MM.1S (cell line): ENCODE measurements around the gene DDHD1.

Experiments used
- DNase-seq: peaks from one replicate; pipeline ENCODE4 v3.0.0-alpha.2; 2015
- H2AFZ ChIP-seq: fragments of 300-600 bp; sonication (generic); 2 replicates; pipeline ENCODE4 v1.6.0; 2016; ENCODE audit warnings: antibody characterized with exemption, low read length
- H3F3A ChIP-seq: fragments of 300-600 bp; sonication (generic); 2 replicates; pipeline ENCODE4 v1.6.1; 2016; ENCODE audit warnings: mild to moderate bottlenecking, antibody characterized with exemption, low read length, moderate library complexity, mixed read lengths; ENCODE audit not compliant: insufficient read depth
- H3K27ac ChIP-seq: fragments of 300-600 bp; sonication (generic); 2 replicates; pipeline ENCODE4 v1.5.1; 2016; ENCODE audit warnings: mild to moderate bottlenecking, low read length
- H3K27me3 ChIP-seq: fragments of 300-600 bp; sonication (generic); replicated peaks from 2 replicates; pipeline ENCODE4 v1.6.0; 2016; ENCODE audit warnings: low read length; ENCODE audit not compliant: insufficient read depth
- H3K36me3 ChIP-seq: fragments of 300-600 bp; sonication (generic); replicated peaks from 2 replicates; pipeline ENCODE4 v1.6.1; 2016; ENCODE audit warnings: mild to moderate bottlenecking, low read length, mixed read lengths; ENCODE audit not compliant: insufficient read depth
- H3K4me1 ChIP-seq: fragments of 300-600 bp; sonication (generic); 2 replicates; pipeline ENCODE4 v1.6.1; 2016; ENCODE audit warnings: low read length, mixed read lengths
- H3K4me2 ChIP-seq: fragments of 300-600 bp; sonication (generic); 2 replicates; pipeline ENCODE4 v1.6.0; 2016; ENCODE audit warnings: low read depth, low read length
- H3K4me3 ChIP-seq: fragments of 300-600 bp; sonication (generic); 2 replicates; pipeline ENCODE4 v1.5.1; 2016; ENCODE audit warnings: low read length, mixed read lengths
- H3K79me2 ChIP-seq: fragments of 300-600 bp; sonication (generic); 2 replicates; pipeline ENCODE4 v1.6.1; 2016; ENCODE audit warnings: mixed run types, low read length, mixed read lengths
- H3K9ac ChIP-seq: fragments of 300-600 bp; sonication (generic); 2 replicates; pipeline ENCODE4 v1.6.1; 2016; ENCODE audit warnings: low read length, mixed read lengths
- H3K9me2 ChIP-seq: fragments of 300-600 bp; sonication (generic); replicated peaks from 2 replicates; pipeline ENCODE4 v1.6.1; 2016; ENCODE audit warnings: mild to moderate bottlenecking, low read length, mixed read lengths; ENCODE audit not compliant: insufficient read depth
- H3K9me3 ChIP-seq: fragments of 300-600 bp; sonication (generic); replicated peaks from 2 replicates; pipeline ENCODE4 v1.6.1; 2016; ENCODE audit warnings: mild to moderate bottlenecking, low read length, mixed read lengths; ENCODE audit not compliant: insufficient read depth
- H4K20me1 ChIP-seq: fragments of 300-600 bp; sonication (generic); 2 replicates; pipeline ENCODE4 v1.6.1; 2016; ENCODE audit warnings: mild to moderate bottlenecking, low read length, moderate library complexity, mixed read lengths; ENCODE audit not compliant: insufficient read depth
- EZH2 ChIP-seq: fragments of 300-600 bp; sonication (generic); optimal IDR thresholded peaks from 2 replicates; pipeline ENCODE3; 2017; ENCODE audit warnings: low read depth, mild to moderate bottlenecking, antibody characterized with exemption, low read length, mixed read lengths
- EZH2phosphoT487 ChIP-seq: fragments of 300-600 bp; sonication (generic); IDR thresholded peaks from 2 replicates; pipeline ENCODE4 v1.6.1; 2018; ENCODE audit warnings: antibody characterized with exemption, low read length
- TF ChIP-seq, protein P1 (sequence below): fragments of 300-600 bp; sonication (generic); IDR thresholded peaks from 2 replicates; pipeline ENCODE4 v1.5.1; 2016; ENCODE audit warnings: antibody characterized with exemption, low read length, mixed read lengths

Gene DDHD1

DNA sequence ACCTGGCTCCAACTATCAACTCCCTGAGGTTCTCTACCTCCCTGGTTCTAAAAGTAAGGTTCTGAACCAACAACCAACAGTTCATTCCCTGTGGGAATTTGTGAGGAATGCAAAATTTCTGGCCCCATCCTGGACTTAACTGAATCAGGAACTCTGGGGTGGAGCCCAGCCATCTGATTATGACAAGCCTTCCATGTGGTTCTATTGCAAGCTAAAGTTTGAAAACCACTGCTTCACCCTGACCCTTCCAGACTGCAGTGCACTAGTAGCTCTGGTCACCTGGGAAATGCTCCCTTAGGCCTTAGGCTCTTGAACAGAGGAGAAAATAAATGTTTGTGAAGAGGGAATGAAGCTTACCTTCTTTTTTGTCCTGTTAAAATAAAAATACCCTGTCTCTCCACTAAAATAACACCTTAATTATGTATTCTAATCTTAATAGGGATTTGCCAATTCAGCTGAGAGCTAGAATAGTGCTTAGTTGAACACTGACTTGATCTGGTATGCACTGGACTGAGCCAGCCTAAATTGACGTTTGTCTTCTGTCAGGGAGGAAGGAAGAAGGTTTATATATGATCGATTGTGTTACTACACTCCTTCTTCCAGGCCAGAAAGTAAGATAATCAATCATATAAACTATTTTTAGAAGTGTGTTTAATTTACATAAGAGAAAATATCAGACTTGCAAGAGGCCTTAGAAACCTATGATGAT, 39.1 kb upstream of the DDHD1 start:
- H2AFZ ChIP-seq: no peak overlapping the region
- DNase-seq: no peak
- no peak overlapping the region for H3K27ac ChIP-seq

DNA sequence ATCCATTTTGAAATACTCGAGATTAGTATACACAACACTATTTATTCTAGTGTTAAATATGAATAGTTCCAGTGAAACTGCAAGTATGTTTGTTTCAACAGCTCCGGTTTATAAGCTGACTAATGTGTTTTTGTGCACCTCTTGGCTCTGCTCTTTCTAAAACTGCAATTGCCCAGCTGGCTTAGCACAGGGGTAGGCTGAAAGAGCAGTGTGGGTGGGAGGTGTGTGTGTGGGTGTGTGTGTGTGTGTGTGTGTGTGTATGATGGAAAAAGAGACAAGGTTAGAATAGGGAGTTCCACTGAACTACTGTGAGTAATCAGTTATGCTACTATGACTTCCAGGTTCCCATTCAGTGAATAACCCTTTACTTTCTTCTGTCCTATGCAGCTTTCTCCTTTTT, 37.8 kb upstream of the DDHD1 start:
- Histone ChIP-seq H4K20me1 (no peaks in the 10 kb centered on the region), H3K36me3 (no peaks in the 10 kb centered on the region), H3K9me2 (no peaks in the 10 kb centered on the region), H3K27me3 (no peaks in the 10 kb centered on the region), H3K79me2 (no peaks in the 10 kb centered on the region), H3K4me3 (no peak overlapping the region), H3K9ac (no peak overlapping the region), H3F3A (no peaks in the 10 kb centered on the region), H2AFZ (no peak overlapping the region), H3K4me2 (no peak overlapping the region), H3K27ac (no peak overlapping the region), H3K9me3 (no peaks in the 10 kb centered on the region), H3K4me1 (no peaks in the 10 kb centered on the region)
- no peak for TF ChIP-seq EZH2
- TF ChIP-seq, protein P1, sequence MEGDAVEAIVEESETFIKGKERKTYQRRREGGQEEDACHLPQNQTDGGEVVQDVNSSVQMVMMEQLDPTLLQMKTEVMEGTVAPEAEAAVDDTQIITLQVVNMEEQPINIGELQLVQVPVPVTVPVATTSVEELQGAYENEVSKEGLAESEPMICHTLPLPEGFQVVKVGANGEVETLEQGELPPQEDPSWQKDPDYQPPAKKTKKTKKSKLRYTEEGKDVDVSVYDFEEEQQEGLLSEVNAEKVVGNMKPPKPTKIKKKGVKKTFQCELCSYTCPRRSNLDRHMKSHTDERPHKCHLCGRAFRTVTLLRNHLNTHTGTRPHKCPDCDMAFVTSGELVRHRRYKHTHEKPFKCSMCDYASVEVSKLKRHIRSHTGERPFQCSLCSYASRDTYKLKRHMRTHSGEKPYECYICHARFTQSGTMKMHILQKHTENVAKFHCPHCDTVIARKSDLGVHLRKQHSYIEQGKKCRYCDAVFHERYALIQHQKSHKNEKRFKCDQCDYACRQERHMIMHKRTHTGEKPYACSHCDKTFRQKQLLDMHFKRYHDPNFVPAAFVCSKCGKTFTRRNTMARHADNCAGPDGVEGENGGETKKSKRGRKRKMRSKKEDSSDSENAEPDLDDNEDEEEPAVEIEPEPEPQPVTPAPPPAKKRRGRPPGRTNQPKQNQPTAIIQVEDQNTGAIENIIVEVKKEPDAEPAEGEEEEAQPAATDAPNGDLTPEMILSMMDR: no peak
- TF ChIP-seq EZH2phosphoT487: no peak
- no peak for DNase-seq

More for the DNA sequence above, 39.1 kb upstream of the DDHD1 start:
- TF ChIP-seq EZH2 (no peak), EZH2phosphoT487 (no peak)
- TF ChIP-seq, protein P1: no peak
- H3K9ac ChIP-seq: no peak overlapping the region
- no peak overlapping the region for H3K4me2 ChIP-seq
- no peaks in the 10 kb centered on the region for H3K79me2 ChIP-seq
- no peaks in the 10 kb centered on the region for H3K9me2 ChIP-seq
- H3K27me3 ChIP-seq: no peaks in the 10 kb centered on the region
- no peaks in the 10 kb centered on the region for H3K9me3 ChIP-seq
- H3K36me3 ChIP-seq: no peaks in the 10 kb centered on the region
- H3K4me1 ChIP-seq: no peaks in the 10 kb centered on the region
- H4K20me1 ChIP-seq: no peaks in the 10 kb centered on the region
- no peaks in the 10 kb centered on the region for H3F3A ChIP-seq
- H3K4me3 ChIP-seq: no peak overlapping the region

DNA sequence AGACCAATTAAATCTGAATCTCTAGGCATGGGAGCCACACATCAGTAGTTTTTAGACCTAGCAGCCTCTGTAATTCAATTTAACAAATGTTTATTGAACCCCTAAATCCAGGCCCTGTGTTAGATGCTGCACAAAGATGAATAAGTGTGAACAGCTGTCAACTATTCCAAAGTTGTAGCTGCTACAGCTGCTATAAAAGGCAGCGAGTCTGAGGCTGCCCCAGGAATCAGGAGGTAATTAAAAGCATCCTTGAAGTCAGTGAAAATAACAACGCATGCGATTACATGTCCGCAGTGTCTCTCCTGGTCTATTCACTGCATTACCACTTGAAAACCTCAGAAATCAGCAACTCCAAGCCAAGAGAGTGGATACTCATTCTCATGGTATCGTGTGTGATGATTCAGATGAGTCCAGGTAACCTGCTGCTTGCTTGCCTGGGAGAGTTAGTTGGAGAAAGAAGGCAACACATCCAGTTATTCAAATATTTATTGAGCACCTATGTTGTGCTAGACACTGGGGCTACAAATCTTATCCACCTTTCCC, 34.9 kb upstream of the DDHD1 start:
- H3K27ac ChIP-seq: no peak overlapping the region
- H3K9ac ChIP-seq: no peak overlapping the region
- H3K4me2 ChIP-seq: no peak overlapping the region
- no peaks in the 10 kb centered on the region for H3K9me2 ChIP-seq
- TF ChIP-seq EZH2 (no peak), EZH2phosphoT487 (no peak)
- TF ChIP-seq, protein P1: no peak
- no peaks in the 10 kb centered on the region for H3K27me3 ChIP-seq
- no peaks in the 10 kb centered on the region for H3K79me2 ChIP-seq
- H3K4me3 ChIP-seq: no peak overlapping the region
- H3K9me3 ChIP-seq: no peaks in the 10 kb centered on the region
- no peaks in the 10 kb centered on the region for H4K20me1 ChIP-seq
- no peak overlapping the region for H2AFZ ChIP-seq
- H3K4me1 ChIP-seq: no peaks in the 10 kb centered on the region
- no peaks in the 10 kb centered on the region for H3F3A ChIP-seq
- DNase-seq: no peak
- no peaks in the 10 kb centered on the region for H3K36me3 ChIP-seq
